Stimulated activated CD4-positive, alpha-beta T cell treated with anti-CD3 and anti-CD28 coated beads, TNF-alpha, amount 100 ng/mL, for 1 hour (primary cell): ENCODE results near the gene CHST3.

Source experiments
- DNase-seq, 3 donors: peaks; one replicate each; pipeline ENCODE4 v3.0.0-alpha.2; 2020; ENCODE audit warnings: low read depth in 3 of 3, low spot score in 1 of 3

CHST3 gene

GRCh38 chr10:72050873-72051272 is 86.7 kb downstream of the CHST3 start:
- no peak for DNase-seq

GRCh38 chr10:72053690-72054089 is 89.5 kb downstream of the CHST3 start:
- DNase-seq, result no peak

DNA sequence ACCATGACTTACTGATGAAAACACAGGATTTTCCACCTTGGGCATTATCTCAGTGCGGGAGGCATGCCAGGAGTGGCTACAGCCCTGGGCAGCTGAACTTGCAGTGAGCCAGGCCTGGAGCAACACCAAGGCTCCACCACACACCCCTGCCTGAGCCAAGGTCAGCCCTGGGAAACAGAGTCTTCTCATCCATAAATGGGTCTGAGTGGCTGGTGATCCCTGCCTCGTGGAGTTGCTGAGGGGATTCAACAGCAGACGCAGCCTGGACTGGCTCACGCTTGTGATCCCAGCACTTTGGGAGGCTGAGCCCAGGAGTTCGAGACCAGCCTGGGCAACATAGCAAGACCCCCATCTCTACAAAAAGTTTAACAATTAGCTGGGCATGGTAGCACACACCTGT is 91.9 kb downstream of the CHST3 start:
- DNase-seq, result no peak

DNA sequence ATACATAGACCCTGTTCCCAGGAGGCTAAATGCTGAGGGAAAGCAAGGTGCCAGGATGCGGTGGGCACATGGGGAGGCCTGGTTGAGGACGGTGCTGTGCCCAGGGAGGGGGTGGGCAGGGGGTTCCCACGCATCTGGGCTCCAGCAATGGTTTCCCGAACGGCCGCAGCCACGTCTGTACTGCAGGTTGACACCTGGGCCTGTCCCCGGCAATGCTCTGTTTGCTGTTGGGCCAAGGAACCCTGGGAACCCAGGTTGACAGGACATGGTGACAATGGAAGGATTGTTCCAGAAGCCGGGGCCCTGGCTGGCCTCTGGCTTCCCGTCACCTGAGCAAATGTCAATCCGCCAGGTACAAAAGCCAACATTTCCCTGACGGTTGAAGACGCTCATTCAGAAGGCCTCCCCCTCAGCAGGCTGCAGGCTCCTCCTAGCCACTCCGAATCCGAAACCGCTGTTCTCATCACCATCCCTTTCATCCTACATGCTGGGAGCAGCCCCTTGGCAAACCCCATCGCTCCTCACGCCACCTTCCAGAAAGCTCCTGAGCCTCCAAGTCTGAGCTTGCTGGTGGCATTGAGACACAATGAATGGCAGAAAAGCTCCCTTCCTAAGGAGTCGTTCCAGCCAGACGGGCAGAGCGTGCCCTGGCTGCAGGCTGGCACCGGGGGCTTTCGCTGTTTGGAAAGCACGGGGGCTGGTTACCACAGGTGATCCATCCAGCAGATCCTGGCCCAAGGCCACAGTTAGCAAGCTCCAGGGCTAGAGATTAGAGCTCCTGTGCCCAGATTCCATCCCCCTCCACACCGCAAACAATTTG is 92.9 kb downstream of the CHST3 start:
- no peak for DNase-seq

- no peak for DNase-seq
These were observed 94.2 kb downstream of the CHST3 start for GRCh38 chr10:72058347-72058898.

DNA sequence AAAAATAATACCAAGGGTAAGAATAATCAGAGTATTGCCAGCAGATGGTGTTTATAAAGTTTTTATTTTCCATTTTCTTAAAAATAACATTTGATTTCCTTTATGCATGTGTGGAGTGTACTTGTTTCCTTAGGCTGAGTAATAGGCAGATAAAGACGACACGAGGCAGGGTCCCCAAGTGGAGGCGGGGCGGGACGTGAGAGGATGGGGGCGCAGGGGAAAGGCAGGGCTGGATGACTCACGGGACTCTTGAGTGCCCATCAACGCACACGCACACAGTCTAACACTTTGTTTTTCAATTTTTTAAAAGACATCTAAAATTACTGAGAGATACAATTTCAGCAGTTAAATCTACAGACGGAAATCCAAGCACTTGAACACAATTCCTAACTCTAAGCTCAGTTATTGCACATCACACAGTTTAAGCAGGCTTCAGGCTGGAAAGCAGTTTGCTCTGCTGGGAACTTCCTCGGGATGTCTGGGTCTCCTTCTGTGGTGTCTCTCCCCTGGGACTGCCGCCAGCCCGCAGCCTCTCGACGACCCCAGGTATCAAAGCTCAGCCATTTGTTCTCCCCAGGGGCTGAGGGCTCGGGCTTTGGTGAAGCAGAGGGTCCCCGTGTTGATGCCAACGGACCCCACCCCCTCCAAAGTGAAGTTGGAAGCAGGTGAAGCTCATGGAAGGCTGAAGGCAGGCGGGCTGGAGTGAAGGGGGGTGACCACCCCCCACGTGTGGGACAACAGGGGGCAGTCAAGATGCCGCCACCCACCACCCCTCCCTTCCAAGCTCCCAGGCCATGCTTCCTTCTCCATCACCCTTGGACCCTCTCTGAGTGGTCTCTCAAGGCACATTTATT is 95.0 kb downstream of the CHST3 start:
- no peak for DNase-seq

- DNase-seq, result no peak
These were observed 95.9 kb downstream of the CHST3 start for GRCh38 chr10:72059843-72060822.

- no peak for DNase-seq
These were observed 97.3 kb downstream of the CHST3 start for GRCh38 chr10:72061491-72061890.

GRCh38 chr10:72061930-72062329 is 97.7 kb downstream of the CHST3 start:
- DNase-seq, result no peak

- DNase-seq, result no peak
These were observed 98.2 kb downstream of the CHST3 start for GRCh38 chr10:72062382-72062781.
